GM23338 (cell line): ENCODE results near the gene FAM181B. TPM values are rescaled to one million over a fixed set of nuclear protein-coding genes. Genes with fewer than 3 reads are reported as not detected.

Source experiments
- ATAC-seq: fragments of 200-7000 bp; cut with Tn5 transposase; 3 replicates; pipeline ENCODE4 v1.9.1; 2020
- DNase-seq: peaks from one replicate; pipeline ENCODE4 v3.0.0-alpha.2; 2015; ENCODE audit warnings: low spot score
- H2AFZ ChIP-seq: fragments of 200-600 bp; sonication (generic); 2 replicates; pipeline ENCODE4 v1.8.0; 2016; ENCODE audit warnings: antibody characterized with exemption, mild to moderate bottlenecking, moderate library complexity
- H3F3A ChIP-seq: fragments of 200-600 bp; sonication (generic); replicated peaks from 2 replicates; pipeline ENCODE4 v1.8.0; 2017; ENCODE audit warnings: antibody characterized with exemption, mixed run types, low read depth
- H3K27ac ChIP-seq: fragments of 200-600 bp; sonication (generic); 2 replicates; pipeline ENCODE4 v1.6.1; 2016; ENCODE audit warnings: low read depth
- H3K27me3 ChIP-seq: fragments of 200-600 bp; sonication (generic); 2 replicates; pipeline ENCODE4 v1.8.0; 2016; ENCODE audit warnings: mild to moderate bottlenecking, mixed run types, moderate library complexity; ENCODE audit not compliant: insufficient read depth
- H3K36me3 ChIP-seq: fragments of 200-600 bp; sonication (generic); 2 replicates; pipeline ENCODE4 v1.8.0; 2016; ENCODE audit warnings: mild to moderate bottlenecking; ENCODE audit not compliant: insufficient read depth
- H3K4me1 ChIP-seq: fragments of 200-600 bp; sonication (generic); 2 replicates; pipeline ENCODE4 v1.8.0; 2016; ENCODE audit warnings: mild to moderate bottlenecking, moderate library complexity; ENCODE audit not compliant: insufficient read depth
- H3K4me2 ChIP-seq: fragments of 200-600 bp; sonication (generic); 2 replicates; pipeline ENCODE4 v1.7.1; 2017; ENCODE audit warnings: mixed run types
- H3K4me3 ChIP-seq: fragments of 200-600 bp; sonication (generic); 2 replicates; pipeline ENCODE4 v1.6.1; 2016; ENCODE audit warnings: mixed run types
- H3K79me2 ChIP-seq: fragments of 200-600 bp; sonication (generic); replicated peaks from 2 replicates; pipeline ENCODE4 v1.8.0; 2017; ENCODE audit warnings: mild to moderate bottlenecking; ENCODE audit not compliant: insufficient read depth
- H3K9me2 ChIP-seq: fragments of 200-600 bp; sonication (generic); 2 replicates; pipeline ENCODE4 v1.8.0; 2017; ENCODE audit not compliant: insufficient read depth
- H4K20me1 ChIP-seq: fragments of 200-600 bp; sonication (generic); replicated peaks from 2 replicates; pipeline ENCODE4 v1.8.0; 2017; ENCODE audit warnings: mild to moderate bottlenecking; ENCODE audit not compliant: insufficient read depth
- H3K27ac Mint-ChIP-seq: 2 replicates; pipeline ENCODE4 v1.8.0; 2020; ENCODE audit warnings: inconsistent platforms, mild to moderate bottlenecking, moderate library complexity, mixed read lengths
- H3K27me3 Mint-ChIP-seq: 3 replicates; pipeline ENCODE4 v1.8.0; 2022; ENCODE audit warnings: low read depth, mild to moderate bottlenecking, moderate library complexity, mixed read lengths, inconsistent platforms; ENCODE audit not compliant: insufficient read depth, poor library complexity
- H3K36me3 Mint-ChIP-seq: 3 replicates; pipeline ENCODE4 v1.8.0; 2021; ENCODE audit warnings: low read depth, mild to moderate bottlenecking, inconsistent platforms, moderate library complexity, mixed read lengths
- H3K4me1 Mint-ChIP-seq: 3 replicates; pipeline ENCODE4 v1.8.0; 2020; ENCODE audit warnings: mild to moderate bottlenecking, inconsistent platforms, mixed read lengths
- H3K4me3 Mint-ChIP-seq: 3 replicates; pipeline ENCODE4 v1.8.0; 2021; ENCODE audit warnings: moderate library complexity, mild to moderate bottlenecking, inconsistent platforms, mixed read lengths
- H3K9me3 Mint-ChIP-seq: 3 replicates; pipeline ENCODE4 v1.8.0; 2020; ENCODE audit warnings: moderate library complexity, mild to moderate bottlenecking, inconsistent platforms, mixed read lengths
- CREB1 ChIP-seq: fragments of 250-450 bp; sonication (Bioruptor Pico); IDR thresholded peaks from 2 replicates; pipeline ENCODE4 v1.5.0; 2020; ENCODE audit warnings: low read depth, mild to moderate bottlenecking, moderate library complexity
- EZH2 ChIP-seq: fragments of 200-600 bp; sonication (generic); IDR thresholded peaks from one replicate; pipeline ENCODE4 v1.8.0; 2017; ENCODE audit warnings: antibody characterized with exemption, mild to moderate bottlenecking, low read depth; ENCODE audit not compliant: unreplicated experiment
- JUNB ChIP-seq: IDR thresholded peaks from one replicate; pipeline ENCODE4 v1.6.1; 2016; ENCODE audit warnings: antibody characterized with exemption; ENCODE audit not compliant: unreplicated experiment
- NANOG ChIP-seq: IDR thresholded peaks from 2 replicates; pipeline ENCODE4 v1.6.1; 2016; ENCODE audit warnings: antibody characterized with exemption, borderline replicate concordance
- POLR2AphosphoS5 ChIP-seq: IDR thresholded peaks from 2 replicates; pipeline ENCODE4 v1.6.1; 2016; ENCODE audit warnings: antibody characterized with exemption, low read depth
- REST ChIP-seq: IDR thresholded peaks from one replicate; pipeline ENCODE4 v1.6.1; 2018; ENCODE audit warnings: antibody characterized with exemption; ENCODE audit not compliant: unreplicated experiment
- ZNF114 ChIP-seq: fragments of 250-450 bp; sonication (Bioruptor Pico); IDR thresholded peaks from 2 replicates; pipeline ENCODE4 v1.5.0; 2020; ENCODE audit warnings: mild to moderate bottlenecking, moderate library complexity
- ZNF331 ChIP-seq: fragments of 250-450 bp; sonication (Bioruptor Pico); IDR thresholded peaks from 2 replicates; pipeline ENCODE4 v1.5.0; 2020; ENCODE audit warnings: low read depth, mild to moderate bottlenecking, moderate library complexity
- ZNF462 ChIP-seq: fragments of 250-450 bp; sonication (Bioruptor Pico); IDR thresholded peaks from 2 replicates; pipeline ENCODE4 v1.5.0; 2020; ENCODE audit warnings: mild to moderate bottlenecking, moderate library complexity
- polyA plus RNA-seq: library from polyadenylated mRNA; unstranded; fragments of >200 nt; fragmentation: Nextera tagmentation; extraction: Ambion mirVana; gene quantifications from 2 replicates; pipeline ENCODE4 v1.2.1, GENCODE V29; 2016
- total RNA-seq: library from RNA; depleted of rRNA; stranded (reverse); fragments of >200 nt; shearing (Covaris generic); gene quantifications from 2 replicates; pipeline ENCODE4 v1.2.3, GENCODE V29; 2014
- TF ChIP-seq, protein P1 (sequence below): IDR thresholded peaks from 2 replicates; pipeline ENCODE4 v1.6.1; 2016; ENCODE audit warnings: antibody characterized with exemption

Gene FAM181B
- total and polyA plus RNA-seq, 2 experiments from 2014 or later, result 0.36 to 0.87 TPM

DNA sequence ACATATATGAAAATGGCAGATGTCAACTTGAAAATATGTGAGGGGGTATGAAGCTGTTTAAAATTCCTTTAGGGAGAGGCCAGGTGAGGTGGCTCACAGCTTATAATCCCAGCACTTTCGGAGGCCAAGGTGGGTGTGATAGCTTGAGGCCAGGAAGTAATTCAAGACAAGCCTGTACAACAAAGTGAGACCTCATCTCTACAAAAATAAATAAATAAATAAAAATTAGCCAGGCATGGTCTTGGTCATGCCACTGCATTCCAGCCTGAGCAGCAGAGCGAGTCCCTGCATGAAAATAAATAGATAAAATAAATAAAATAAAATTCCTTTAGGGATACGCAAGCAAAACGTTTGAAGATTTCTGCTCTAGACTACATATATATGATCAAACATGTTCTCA lies 38.1 kb upstream of the FAM181B start:
- H3K27ac Mint-ChIP-seq, result no peak overlapping the region
- Histone ChIP-seq H3K4me1 (no peaks in the 10 kb centered on the region), H3K36me3 (no peaks in the 10 kb centered on the region), H3K27me3 (no peaks in the 10 kb centered on the region), H4K20me1 (no peaks in the 10 kb centered on the region), H3K4me2 (no peak overlapping the region), H3K27ac (no peak overlapping the region), H3K79me2 (no peaks in the 10 kb centered on the region), H3K9me2 (no peaks in the 10 kb centered on the region), H3K4me3 (no peak overlapping the region), H2AFZ (no peak overlapping the region), H3F3A (no peaks in the 10 kb centered on the region)
- TF ChIP-seq ZNF462 (CRISPR knock-in tag) (no peak), NANOG (no peak), CREB1 (CRISPR knock-in tag) (no peak)
- TF ChIP-seq, protein P1, sequence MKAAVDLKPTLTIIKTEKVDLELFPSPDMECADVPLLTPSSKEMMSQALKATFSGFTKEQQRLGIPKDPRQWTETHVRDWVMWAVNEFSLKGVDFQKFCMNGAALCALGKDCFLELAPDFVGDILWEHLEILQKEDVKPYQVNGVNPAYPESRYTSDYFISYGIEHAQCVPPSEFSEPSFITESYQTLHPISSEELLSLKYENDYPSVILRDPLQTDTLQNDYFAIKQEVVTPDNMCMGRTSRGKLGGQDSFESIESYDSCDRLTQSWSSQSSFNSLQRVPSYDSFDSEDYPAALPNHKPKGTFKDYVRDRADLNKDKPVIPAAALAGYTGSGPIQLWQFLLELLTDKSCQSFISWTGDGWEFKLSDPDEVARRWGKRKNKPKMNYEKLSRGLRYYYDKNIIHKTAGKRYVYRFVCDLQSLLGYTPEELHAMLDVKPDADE, result no peak
- no peaks in the 10 kb centered on the region for H3K27me3 Mint-ChIP-seq
- ATAC-seq (no peak), DNase-seq (no peak)
- no peaks in the 10 kb centered on the region for H3K4me1 Mint-ChIP-seq
- H3K9me3 Mint-ChIP-seq, result no peaks in the 10 kb centered on the region
- no peak overlapping the region for H3K4me3 Mint-ChIP-seq
- H3K36me3 Mint-ChIP-seq, result no peaks in the 10 kb centered on the region

DNA sequence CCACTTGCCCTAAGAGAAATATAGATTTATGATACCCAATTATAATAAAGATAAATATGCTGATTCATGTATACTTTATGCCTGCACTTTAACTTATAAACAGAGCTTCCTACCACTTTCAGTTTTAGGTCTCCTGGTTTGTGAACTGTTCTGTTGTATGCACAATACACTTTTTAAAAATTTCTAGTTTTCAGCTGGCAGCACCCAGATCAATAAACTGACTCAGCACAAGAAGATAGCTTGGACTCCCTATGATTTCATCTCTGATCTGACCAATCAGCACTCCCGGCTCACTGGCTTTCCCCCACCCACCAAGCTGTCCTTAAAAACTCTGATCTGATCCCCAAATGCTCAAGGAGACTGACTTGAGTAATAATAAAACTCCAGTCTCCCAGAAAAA lies 33.5 kb upstream of the FAM181B start:
- DNase-seq (no peak), ATAC-seq (no peak)
- Histone ChIP-seq H4K20me1 (no peaks in the 10 kb centered on the region), H3K27ac (no peak overlapping the region), H3K4me3 (no peak overlapping the region), H3K27me3 (no peaks in the 10 kb centered on the region), H2AFZ (no peak overlapping the region), H3K79me2 (no peaks in the 10 kb centered on the region), H3K4me2 (no peak overlapping the region), H3K9me2 (no peaks in the 10 kb centered on the region), H3K36me3 (no peaks in the 10 kb centered on the region), H3K4me1 (no peaks in the 10 kb centered on the region), H3F3A (no peaks in the 10 kb centered on the region)
- Mint-ChIP-seq H3K4me3 (no peak overlapping the region), H3K9me3 (no peaks in the 10 kb centered on the region), H3K27ac (no peak overlapping the region; the same call in 1 of the 2 replicates), H3K27me3 (peaks cover 2% of the 10 kb centered on the region), H3K4me1 (peaks cover 3% of the 10 kb centered on the region; the same call in 1 of the 3 replicates), H3K36me3 (no peaks in the 10 kb centered on the region)
- TF ChIP-seq ZNF331 (CRISPR knock-in tag) (no peak), REST (no peak), ZNF114 (CRISPR knock-in tag) (no peak), EZH2 (no peak), POLR2AphosphoS5 (no peak), JUNB (no peak)
- TF ChIP-seq, protein P1, result no peak
